Esophagus squamous epithelium (tissue), 4 donors: ENCODE data around the gene TULP4.

Experiments used
- CTCF ChIP-seq, 6 experiments: fragments of 450-650 bp in 4 of 6; fragments of 200-600 bp in 2 of 6; sonication (generic) in 2 of 6; IDR thresholded peaks; one replicate each; pipeline ENCODE4 v1.5.1; 2016 to 2019; ENCODE audit warnings: antibody characterized with exemption in 6 of 6, mild to moderate bottlenecking in 4 of 6, moderate library complexity in 4 of 6
- POLR2A ChIP-seq, 4 donors: fragments of 450-650 bp; IDR thresholded peaks; one replicate each; pipeline ENCODE4 v1.6.1; 2017; ENCODE audit warnings: antibody characterized with exemption in 4 of 4, mild to moderate bottlenecking in 4 of 4, moderate library complexity in 3 of 4

DNA sequence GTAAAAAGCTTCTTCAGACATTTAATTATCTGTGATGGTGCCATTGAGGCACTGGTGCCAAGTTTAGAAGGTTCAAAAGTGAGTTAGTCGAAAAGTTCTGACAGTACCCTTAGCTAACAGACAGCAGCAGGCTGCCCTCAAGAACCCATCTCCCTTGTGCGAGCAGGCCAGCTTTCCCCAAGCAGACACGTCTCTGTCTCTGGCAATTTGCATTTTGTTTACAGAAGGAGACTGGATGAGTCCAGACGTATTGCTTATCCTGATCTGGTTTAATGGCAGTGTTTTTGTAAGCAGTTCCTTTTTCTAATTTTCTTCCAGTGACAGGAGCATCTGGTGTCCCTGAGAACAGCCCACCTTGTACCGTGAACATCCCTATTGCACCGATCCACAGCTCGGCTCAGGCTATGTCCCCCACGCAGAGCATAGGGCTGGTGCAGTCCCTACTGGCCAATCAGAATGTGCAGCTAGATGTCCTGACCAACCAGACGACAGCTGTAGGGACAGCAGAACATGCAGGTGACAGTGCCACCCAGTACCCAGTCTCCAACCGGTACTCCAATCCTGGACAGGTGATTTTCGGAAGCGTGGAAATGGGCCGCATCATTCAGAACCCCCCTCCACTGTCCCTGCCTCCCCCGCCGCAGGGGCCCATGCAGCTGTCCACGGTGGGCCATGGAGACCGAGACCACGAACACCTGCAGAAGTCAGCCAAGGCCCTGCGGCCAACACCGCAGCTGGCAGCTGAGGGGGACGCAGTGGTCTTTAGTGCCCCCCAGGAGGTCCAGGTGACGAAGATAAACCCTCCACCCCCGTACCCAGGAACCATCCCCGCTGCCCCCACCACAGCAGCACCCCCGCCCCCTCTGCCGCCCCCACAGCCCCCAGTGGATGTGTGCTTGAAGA is 189.3 kb downstream of the TULP4 start:
- no peak for TF ChIP-seq POLR2A (IDR thresholded peaks at IDR 0.05)
- TF ChIP-seq CTCF (IDR thresholded peaks at IDR 0.05), result no peak
